Regular cardiac myocyte (primary cell): ENCODE results near the gene IL22RA1. TPM values are rescaled to one million over a fixed set of nuclear protein-coding genes. Genes with fewer than 3 reads are reported as not detected.

ENCODE experiments used
- total RNA-seq: library from RNA; depleted of rRNA; stranded (reverse); fragments of >200 nt; gene quantifications from 2 replicates; pipeline ENCODE4 v1.2.3, GENCODE V29; 2014

The IL22RA1 gene
- total RNA-seq = not detected in 2 replicates

GRCh38 chr1:24142546-24143534 lies at the start of gene IL22RA1:
Gene IL22RA1 (minus strand): TSS chr1:24143140. CDS start chr1:24143082, 58 bp downstream.

GRCh38 chr1:24186993-24187790 lies 44.3 kb upstream of the IL22RA1 start, which contains the start of gene IFNLR1:
Gene IFNLR1 (minus strand): TSS chr1:24187289. CDS start chr1:24187248, 41 bp downstream.

GRCh38 chr1:24111996-24112779 lies 30.8 kb downstream of the IL22RA1 start, which contains the start of gene MYOM3:
Gene MYOM3 (minus strand): TSS chr1:24112135. CDS start chr1:24108636, 3,499 bp downstream.

Other genes starting within 250 kb of the IL22RA1 start
- not detected in 2 replicates for gene CNR2, start 229.8 kb downstream of the IL22RA1 start, total RNA-seq
- gene PNRC2, start 183.3 kb downstream of the IL22RA1 start, total RNA-seq = 118 and 162 TPM in 2 replicates
- gene SRSF10, start 162.8 kb downstream of the IL22RA1 start, total RNA-seq = 77.8 and 109 TPM in 2 replicates
- under 0.01 TPM in 2 replicates for gene MYOM3, start 31.0 kb downstream of the IL22RA1 start, total RNA-seq
- gene IFNLR1, start 44.1 kb upstream of the IL22RA1 start, total RNA-seq = under 0.01 TPM in 2 replicates
- gene GRHL3, start 176.2 kb upstream of the IL22RA1 start, total RNA-seq = under 0.01 and 0.38 TPM in 2 replicates